HG02938 (cell line): ENCODE data around the gene OR11H1.
"Not testable (repeated sequence)": the region's sequence is repeated elsewhere in the genome, so short reads cannot be mapped to it uniquely, and the experiment has no call there.

Experiments
- ATAC-seq: cut with Tn5 transposase; IDR thresholded peaks from one replicate; pipeline ENCODE4 v1.9.1; 2021; ENCODE audit warnings: mild to moderate bottlenecking, moderate library complexity; ENCODE audit not compliant: unreplicated experiment

OR11H1 gene, protein sequence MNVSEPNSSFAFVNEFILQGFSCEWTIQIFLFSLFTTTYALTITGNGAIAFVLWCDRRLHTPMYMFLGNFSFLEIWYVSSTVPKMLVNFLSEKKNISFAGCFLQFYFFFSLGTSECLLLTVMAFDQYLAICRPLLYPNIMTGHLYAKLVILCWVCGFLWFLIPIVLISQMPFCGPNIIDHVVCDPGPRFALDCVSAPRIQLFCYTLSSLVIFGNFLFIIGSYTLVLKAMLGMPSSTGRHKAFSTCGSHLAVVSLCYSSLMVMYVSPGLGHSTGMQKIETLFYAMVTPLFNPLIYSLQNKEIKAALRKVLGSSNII

DNA sequence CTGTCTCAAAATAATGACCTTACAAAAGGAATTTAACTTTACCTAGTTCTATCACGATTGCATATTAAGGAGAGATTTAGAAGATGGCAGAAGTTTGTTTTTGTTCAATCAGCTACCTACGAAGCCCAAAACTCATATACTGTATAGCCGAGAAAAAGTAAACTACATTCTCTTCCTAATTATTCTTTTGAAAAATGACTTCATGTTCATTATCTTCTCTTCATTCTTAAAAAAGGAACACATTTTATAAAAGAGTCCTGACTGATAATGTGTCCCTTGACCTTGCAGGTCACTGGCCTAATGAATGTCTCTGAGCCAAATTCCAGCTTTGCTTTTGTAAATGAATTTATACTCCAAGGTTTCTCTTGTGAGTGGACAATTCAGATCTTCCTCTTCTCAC, at the start of gene OR11H1:
OR11H1 (plus strand) TSS at position 301 of the 400 bp plus-strand sequence; CDS start at position 301, 0 bp downstream.
- ATAC-seq, result not testable (repeated sequence)

DNA sequence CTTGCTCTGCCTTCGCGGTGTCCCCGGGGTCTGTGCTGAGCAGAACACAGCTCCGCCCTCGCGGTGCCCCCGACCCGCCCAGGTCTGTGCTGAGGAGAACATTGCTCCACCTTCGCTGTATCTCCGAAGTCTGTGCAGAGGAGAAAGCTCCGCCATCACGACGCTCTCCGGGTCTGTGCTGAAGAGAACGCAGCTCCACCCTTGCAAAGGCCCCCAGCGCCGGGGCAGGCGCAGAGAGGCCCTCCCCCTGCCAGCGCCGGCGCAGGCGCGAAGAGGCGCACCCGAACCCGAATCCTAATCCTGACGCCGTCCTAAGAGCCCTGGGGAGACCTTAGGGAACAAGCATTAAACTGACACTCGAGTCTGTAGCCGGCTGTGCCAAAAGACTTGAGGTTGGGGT, 18.0 kb upstream of the OR11H1 start:
- not testable (repeated sequence) for ATAC-seq

DNA sequence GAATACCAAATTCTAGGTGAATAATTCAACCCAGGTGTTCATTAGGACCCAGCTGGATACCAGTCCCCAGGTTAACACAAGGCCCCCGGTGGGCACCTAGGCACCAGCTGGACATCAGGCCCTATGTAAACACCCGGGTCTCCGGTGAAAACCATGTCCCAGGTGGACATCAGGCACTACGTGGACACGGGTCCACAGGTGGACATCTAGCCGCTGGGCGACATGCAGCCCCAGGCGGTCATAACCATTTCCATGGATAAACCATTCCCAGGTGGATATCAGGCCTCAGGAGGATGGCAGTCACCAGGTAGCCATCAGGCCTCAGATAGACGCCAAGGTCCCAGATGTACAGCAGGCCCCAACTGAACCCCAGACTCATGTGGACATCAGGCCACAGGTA, 12.1 kb upstream of the OR11H1 start:
- not testable (repeated sequence) for ATAC-seq

DNA sequence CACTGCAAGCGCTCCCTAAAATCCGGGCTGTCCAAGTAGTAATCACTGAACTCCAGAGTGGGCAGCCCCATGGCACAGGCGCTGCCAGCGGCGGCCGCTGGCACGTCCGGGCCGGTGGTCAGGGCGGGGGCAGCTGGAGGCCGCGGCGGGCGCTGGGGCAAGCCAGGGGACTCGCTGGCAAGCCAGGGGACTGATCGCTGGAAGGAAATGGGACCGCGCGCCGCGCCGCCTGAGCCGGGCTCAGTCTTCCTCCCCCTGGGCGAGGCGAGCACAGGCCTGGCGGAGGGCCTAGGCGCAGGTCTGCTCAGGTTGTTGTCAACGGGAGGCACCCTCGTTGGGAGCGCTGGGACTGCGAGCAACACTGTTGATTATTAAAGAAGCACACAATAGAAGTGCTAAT, 25.8 kb downstream of the OR11H1 start:
- ATAC-seq, result not testable (repeated sequence)

DNA sequence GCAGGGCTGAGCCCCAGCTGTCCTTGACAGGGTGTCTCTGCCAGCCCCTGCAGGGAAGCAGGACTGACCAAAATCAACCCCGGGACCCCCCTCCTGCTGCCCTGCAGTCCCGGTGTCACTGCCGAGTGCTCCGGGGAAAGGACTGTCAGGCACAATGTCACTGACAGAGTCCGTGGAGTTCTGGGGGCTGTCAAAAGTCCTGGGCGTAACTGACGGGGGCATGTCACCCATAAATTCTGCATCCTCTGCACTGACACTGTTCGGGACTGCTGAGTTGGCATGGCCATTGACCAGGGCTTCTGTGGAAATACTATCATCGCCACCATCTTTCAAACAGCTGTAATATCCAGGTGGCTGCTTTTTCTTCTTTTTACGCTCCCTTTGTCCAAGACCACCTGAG, 35.5 kb downstream of the OR11H1 start:
- ATAC-seq, result not testable (repeated sequence)

DNA sequence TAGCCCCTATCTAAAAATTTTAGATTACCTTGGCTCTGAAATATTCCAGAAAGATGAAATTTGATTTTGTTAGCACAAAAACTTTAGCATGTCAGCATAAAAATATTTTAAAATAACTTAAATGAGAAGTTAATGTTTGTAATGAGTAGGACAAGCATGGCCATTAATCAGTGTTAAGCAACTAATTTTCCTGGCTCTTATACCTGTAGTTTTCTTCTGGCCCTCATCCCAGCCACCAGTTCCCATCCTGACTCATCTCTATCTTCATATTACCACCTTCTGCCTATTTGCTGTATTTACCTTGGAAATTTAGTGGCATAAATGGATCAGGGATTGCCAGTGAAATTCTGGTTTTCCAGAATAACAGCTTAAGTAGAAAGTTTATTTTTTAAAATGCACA, 37.1 kb downstream of the OR11H1 start:
- ATAC-seq, result not testable (repeated sequence)
